Activated CD8-positive, alpha-beta T cell treated with anti-CD3 and anti-CD28 coated beads for 36 hours (primary cell): Measurements from ENCODE around the gene BCAM. TPM values are rescaled to one million over a fixed set of nuclear protein-coding genes. Genes with fewer than 3 reads are reported as not detected.

ENCODE experiments used
- ATAC-seq: fragments of 200-7000 bp; cut with Tn5 transposase; one replicate; pipeline ENCODE4 v1.10.0; 2021; ENCODE audit warnings: mild to moderate bottlenecking, moderate library complexity
- CTCF ChIA-PET: fragments of 350-600 bp; sonication (Branson Sonifier 250); formaldehyde crosslinking; loops from one replicate; lab custom pipeline; 2021; ENCODE audit warnings: antibody characterized with exemption; lab: Charles Lee
- POLR2A ChIA-PET: fragments of 350-600 bp; sonication (Branson Sonifier 250); formaldehyde crosslinking; loops from one replicate; lab custom pipeline; 2021; ENCODE audit warnings: antibody characterized with exemption; lab: Charles Lee
- DNase-seq: peaks from one replicate; pipeline ENCODE4 v3.0.0-alpha.2; 2020
- H3K27ac Mint-ChIP-seq: one replicate; pipeline ENCODE4 v1.8.0; 2021; ENCODE audit warnings: mild to moderate bottlenecking, mixed read lengths
- H3K27me3 Mint-ChIP-seq: one replicate; pipeline ENCODE4 v1.8.0; 2021; ENCODE audit warnings: mixed read lengths
- H3K36me3 Mint-ChIP-seq: one replicate; pipeline ENCODE4 v1.8.0; 2021; ENCODE audit warnings: low read depth, mixed read lengths
- H3K4me1 Mint-ChIP-seq: one replicate; pipeline ENCODE4 v1.8.0; 2021; ENCODE audit warnings: low read depth, mixed read lengths
- H3K4me3 Mint-ChIP-seq: one replicate; pipeline ENCODE4 v1.8.0; 2021; ENCODE audit warnings: mild to moderate bottlenecking, moderate library complexity, mixed read lengths
- H3K9me3 Mint-ChIP-seq: one replicate; pipeline ENCODE4 v1.8.0; 2021; ENCODE audit warnings: mixed read lengths
- intact Hi-C: fragments of 100-400 bp; cut with micrococcal nuclease; formaldehyde crosslinking; loops from one replicate; pipeline ENCODE4 v1.10.0; 2022
- total RNA-seq, 2 experiments: library from RNA; stranded (reverse); gene quantifications; one replicate each; pipeline ENCODE4 v1.2.3, GENCODE V29; 2021
- TF ChIP-seq, protein P1 (sequence below): fragments of 200-600 bp; IDR thresholded peaks from one replicate; pipeline ENCODE4 v1.8.0; 2022; ENCODE audit warnings: antibody characterized with exemption, mild to moderate bottlenecking

BCAM gene
- total RNA-seq, 2 experiments from 2014 or later: not detected

DNA sequence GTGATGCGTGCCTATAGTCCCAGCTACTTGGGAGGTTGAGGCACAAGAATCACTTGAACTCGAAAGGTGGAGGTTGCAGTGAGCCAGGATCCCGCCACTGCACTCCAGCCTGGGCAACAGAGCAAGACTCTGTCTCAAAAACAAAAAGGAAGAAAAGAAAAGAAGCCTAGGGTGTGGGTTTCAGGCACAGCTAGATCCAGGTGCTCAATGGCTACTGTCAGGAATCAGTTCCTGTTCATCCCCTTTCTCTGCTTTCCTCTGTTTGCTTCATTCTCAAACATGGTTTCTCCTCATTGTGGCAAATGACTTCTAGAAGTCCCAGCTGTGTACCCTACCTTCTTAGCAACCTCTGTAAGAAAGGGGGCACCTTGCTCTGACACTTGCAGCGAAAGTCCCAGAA, 25.4 kb upstream of the BCAM start:
- peaks cover 4% of the 10 kb centered on the region for H3K27me3 Mint-ChIP-seq
- H3K36me3 Mint-ChIP-seq: no peaks in the 10 kb centered on the region
- H3K4me1 Mint-ChIP-seq: peaks cover 4% of the 10 kb centered on the region
- CTCF ChIA-PET: interaction anchor here (0.7 to 5.1 kb wide), 26 partner anchors 9 to 171 kb away, joined by 3 to 38 read pairs (median 6); partner anchors contain the start of gene NECTIN2
- TF ChIP-seq, protein P1, sequence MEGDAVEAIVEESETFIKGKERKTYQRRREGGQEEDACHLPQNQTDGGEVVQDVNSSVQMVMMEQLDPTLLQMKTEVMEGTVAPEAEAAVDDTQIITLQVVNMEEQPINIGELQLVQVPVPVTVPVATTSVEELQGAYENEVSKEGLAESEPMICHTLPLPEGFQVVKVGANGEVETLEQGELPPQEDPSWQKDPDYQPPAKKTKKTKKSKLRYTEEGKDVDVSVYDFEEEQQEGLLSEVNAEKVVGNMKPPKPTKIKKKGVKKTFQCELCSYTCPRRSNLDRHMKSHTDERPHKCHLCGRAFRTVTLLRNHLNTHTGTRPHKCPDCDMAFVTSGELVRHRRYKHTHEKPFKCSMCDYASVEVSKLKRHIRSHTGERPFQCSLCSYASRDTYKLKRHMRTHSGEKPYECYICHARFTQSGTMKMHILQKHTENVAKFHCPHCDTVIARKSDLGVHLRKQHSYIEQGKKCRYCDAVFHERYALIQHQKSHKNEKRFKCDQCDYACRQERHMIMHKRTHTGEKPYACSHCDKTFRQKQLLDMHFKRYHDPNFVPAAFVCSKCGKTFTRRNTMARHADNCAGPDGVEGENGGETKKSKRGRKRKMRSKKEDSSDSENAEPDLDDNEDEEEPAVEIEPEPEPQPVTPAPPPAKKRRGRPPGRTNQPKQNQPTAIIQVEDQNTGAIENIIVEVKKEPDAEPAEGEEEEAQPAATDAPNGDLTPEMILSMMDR: no peak
- H3K27ac Mint-ChIP-seq: no peak overlapping the region
- no peak for ATAC-seq
- H3K4me3 Mint-ChIP-seq: no peak overlapping the region
- no peaks in the 10 kb centered on the region for H3K9me3 Mint-ChIP-seq
- no peak for DNase-seq
- POLR2A ChIA-PET: no interaction called here
- intact Hi-C loops: no loop called here

DNA sequence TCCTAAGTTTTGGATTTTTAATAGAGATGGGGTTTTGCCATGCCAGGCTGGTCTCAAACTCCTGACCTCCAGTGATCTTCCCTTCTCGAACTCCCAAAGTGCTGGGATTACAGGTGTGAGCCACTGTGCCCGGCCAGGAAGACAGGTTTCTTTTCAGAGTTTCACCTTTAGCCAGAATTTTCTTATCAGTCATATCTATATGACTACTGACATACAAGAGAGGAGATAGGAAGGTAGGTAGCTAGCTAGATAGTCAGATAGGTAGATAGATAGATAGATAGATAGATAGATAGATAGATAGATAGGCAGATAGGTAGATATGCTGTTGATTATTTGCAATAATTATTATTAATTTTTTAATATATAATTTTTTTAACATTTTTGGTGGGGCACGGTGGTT, 23.6 kb upstream of the BCAM start:
- ATAC-seq: no peak
- Mint-ChIP-seq H3K27me3 (no peaks in the 10 kb centered on the region), H3K36me3 (no peaks in the 10 kb centered on the region), H3K27ac (no peak overlapping the region), H3K4me3 (no peak overlapping the region), H3K9me3 (no peaks in the 10 kb centered on the region), H3K4me1 (peaks cover 4% of the 10 kb centered on the region)
- intact Hi-C loops: no loop called here
- CTCF ChIA-PET: interaction anchor here (0.6 to 5.1 kb wide), 19 partner anchors 10 to 137 kb away, joined by 3 to 38 read pairs (median 5); no protein-coding TSS in a partner anchor
- POLR2A ChIA-PET: no interaction called here
- no peak for DNase-seq
- TF ChIP-seq, protein P1: no peak

DNA sequence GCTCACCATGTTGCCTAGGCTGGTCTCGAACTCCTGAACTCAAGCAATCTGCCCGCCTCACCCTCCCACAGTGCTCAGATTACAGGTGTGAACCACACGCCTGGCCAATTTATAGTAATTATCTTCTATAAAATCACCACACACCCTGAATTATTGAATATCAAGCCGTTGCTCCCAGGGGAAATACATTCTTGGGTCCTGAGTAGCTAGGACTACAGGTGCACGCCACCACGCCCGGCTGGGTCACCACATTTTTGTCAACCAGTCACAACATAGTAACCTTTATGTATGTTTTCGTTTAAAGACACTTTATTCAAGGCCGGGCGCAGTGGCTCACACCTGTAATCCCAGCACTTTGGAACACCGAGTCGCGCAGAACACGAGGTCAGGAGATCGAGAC, 22.9 kb upstream of the BCAM start:
- intact Hi-C loops: no loop called here

DNA sequence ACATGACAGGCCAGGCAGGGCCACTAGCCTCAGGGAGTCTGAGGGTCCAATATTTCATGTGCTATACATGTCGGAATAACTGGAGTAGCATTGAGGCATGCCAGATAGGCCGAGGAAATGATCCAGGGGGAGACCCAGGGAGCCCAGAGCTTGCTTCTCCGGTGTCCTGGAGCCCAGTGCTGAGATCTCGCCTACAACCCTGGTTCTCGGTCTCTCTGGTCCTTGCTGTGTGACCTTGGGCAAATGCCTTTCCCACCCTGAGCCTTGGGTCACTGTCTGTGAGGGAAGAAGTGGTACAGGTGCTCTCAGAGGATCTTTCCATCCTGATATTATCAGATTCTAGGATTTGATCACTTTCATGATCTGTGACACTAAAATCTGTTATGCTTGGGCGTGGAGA, 19.9 kb upstream of the BCAM start:
- Mint-ChIP-seq H3K27ac (no peak overlapping the region), H3K27me3 (no peaks in the 10 kb centered on the region), H3K9me3 (no peaks in the 10 kb centered on the region), H3K4me1 (peaks cover 4% of the 10 kb centered on the region), H3K36me3 (no peaks in the 10 kb centered on the region), H3K4me3 (no peak overlapping the region)
- CTCF ChIA-PET: interaction anchor here (1.4 to 2.0 kb wide), 2 partner anchors 10 to 65 kb away, joined by 3 to 4 read pairs; no protein-coding TSS in a partner anchor
- ATAC-seq (no peak), DNase-seq (no peak)
- TF ChIP-seq, protein P1: no peak
- intact Hi-C loops: no loop called here
- POLR2A ChIA-PET: interaction anchor here (0.9 kb wide), 1 partner anchor 365 kb away, joined by 5 read pairs; no protein-coding TSS in a partner anchor

More for the DNA sequence above, 22.9 kb upstream of the BCAM start:
- ChIA-PET CTCF (interaction anchor here (1.1 to 5.1 kb wide), 2 partner anchors 15 to 62 kb away, joined by 3 to 38 read pairs; no protein-coding TSS in a partner anchor), POLR2A (no interaction called here)
- Mint-ChIP-seq H3K4me3 (no peak overlapping the region), H3K27me3 (no peaks in the 10 kb centered on the region), H3K4me1 (peaks cover 4% of the 10 kb centered on the region), H3K36me3 (no peaks in the 10 kb centered on the region), H3K27ac (no peak overlapping the region), H3K9me3 (no peaks in the 10 kb centered on the region)
- ATAC-seq (no peak), DNase-seq (no peak)
- TF ChIP-seq, protein P1: no peak

DNA sequence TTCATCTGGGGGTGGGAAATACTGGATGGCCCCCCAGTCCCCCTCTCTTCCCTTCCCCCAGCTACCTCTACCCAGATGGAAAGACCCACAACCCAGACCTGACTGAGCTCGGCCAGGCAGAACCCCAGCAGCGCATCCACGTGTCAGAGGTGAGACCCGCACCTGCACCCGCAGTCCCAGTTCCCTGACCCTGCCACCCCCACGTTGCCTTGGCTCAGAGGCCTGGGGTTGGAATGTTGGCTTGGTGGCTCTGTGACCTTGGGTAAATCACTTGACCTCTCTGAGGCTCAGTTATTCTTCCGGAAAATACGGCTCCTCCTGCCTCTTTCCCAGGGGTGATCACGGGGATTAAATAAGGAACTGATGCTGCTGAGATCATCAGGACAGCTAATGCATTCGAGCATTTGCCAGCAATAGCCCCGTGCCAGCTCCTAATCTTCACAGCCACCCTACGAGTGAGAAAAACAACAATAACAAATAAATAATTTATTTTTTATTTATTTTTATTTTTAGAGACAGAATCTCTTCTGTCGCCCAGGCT, 18.9 kb upstream of the BCAM start:
- intact Hi-C loops: no loop called here
- CTCF ChIA-PET: interaction anchor here (1.4 to 2.0 kb wide), 2 partner anchors 9 to 66 kb away, joined by 3 to 4 read pairs; no protein-coding TSS in a partner anchor
- ATAC-seq (no peak), DNase-seq (no peak)
- H3K36me3 Mint-ChIP-seq: no peaks in the 10 kb centered on the region
- no peaks in the 10 kb centered on the region for H3K4me1 Mint-ChIP-seq
- TF ChIP-seq, protein P1: no peak
- no peaks in the 10 kb centered on the region for H3K9me3 Mint-ChIP-seq
- H3K27ac Mint-ChIP-seq: no peak overlapping the region
- no peaks in the 10 kb centered on the region for H3K27me3 Mint-ChIP-seq
- POLR2A ChIA-PET: interaction anchor here (0.9 kb wide), 1 partner anchor 14 kb away, joined by 3 read pairs; no protein-coding TSS in a partner anchor
- no peak overlapping the region for H3K4me3 Mint-ChIP-seq
